ENCODE data around the gene EPG5. TPM values are rescaled to one million over a fixed set of nuclear protein-coding genes. Genes with fewer than 3 reads are reported as not detected.

Gene EPG5
- total RNA-seq, 2 experiments from 2014 or later = 15.3 to 19.0 TPM

DNA sequence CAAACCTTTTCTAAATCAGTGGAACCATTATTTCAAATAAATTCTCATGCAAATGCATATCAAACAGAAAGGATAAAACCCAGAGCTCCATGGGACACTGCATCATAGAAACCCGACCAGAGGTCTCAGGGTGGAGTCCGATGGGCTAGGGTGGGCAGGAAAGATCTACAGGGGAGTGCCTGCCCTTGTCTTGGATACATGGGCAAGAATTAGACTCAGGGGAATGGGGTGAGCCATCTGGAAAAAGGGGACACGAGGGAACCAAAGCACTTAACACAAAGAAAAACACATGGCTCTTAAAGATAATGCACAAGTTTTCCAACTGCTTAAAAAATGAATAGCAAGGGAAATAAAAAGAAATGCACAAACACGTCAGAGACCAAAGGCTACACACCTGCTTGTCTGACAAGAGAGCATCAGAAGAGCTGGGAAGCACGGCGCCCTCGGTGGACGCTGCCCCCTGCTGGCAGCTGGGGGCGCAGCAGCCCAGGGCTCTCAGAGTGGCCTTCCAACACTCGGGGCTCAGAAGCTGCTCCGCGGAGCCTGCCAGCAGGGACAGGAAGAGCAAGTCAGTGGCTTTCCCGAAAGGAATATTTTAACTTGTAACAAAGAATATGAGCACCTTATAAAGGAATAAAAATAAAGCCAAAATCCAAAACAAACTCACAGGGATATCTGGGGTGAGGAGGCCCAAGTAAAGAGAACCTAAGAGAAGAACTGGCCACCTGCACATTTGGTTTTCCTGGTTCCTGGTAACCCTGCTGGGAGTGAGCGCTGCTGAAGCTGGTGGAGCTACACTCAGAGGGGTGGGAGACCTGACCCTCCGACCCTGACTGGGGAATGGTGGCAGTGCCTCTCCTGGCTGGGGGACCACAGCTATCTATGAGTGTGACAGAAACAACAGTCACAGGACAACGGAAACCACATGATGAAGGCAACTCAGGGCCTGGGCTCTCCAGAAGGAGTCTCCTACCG, 87.2 kb downstream of the EPG5 start:
- DNase-seq (peak; percentile 79), ATAC-seq (peak; percentile 94)
- intact Hi-C loops (cut with micrococcal nuclease) = loop anchor here (1.0 to 10.0 kb wide), 3 partner anchors 85 to 215 kb away; partner anchors contain the start of genes EPG5 and PSTPIP2
- H3K4me3 Mint-ChIP-seq = no peak overlapping the region
- no peaks in the 10 kb centered on the region for H3K27me3 Mint-ChIP-seq
- peaks cover 38% of the 10 kb centered on the region for H3K36me3 Mint-ChIP-seq (ENCODE audit: low read depth)
- H3K9me3 Mint-ChIP-seq = peaks cover 4% of the 10 kb centered on the region
- H3K27ac Mint-ChIP-seq = no peak overlapping the region
- TF ChIP-seq, protein P1, sequence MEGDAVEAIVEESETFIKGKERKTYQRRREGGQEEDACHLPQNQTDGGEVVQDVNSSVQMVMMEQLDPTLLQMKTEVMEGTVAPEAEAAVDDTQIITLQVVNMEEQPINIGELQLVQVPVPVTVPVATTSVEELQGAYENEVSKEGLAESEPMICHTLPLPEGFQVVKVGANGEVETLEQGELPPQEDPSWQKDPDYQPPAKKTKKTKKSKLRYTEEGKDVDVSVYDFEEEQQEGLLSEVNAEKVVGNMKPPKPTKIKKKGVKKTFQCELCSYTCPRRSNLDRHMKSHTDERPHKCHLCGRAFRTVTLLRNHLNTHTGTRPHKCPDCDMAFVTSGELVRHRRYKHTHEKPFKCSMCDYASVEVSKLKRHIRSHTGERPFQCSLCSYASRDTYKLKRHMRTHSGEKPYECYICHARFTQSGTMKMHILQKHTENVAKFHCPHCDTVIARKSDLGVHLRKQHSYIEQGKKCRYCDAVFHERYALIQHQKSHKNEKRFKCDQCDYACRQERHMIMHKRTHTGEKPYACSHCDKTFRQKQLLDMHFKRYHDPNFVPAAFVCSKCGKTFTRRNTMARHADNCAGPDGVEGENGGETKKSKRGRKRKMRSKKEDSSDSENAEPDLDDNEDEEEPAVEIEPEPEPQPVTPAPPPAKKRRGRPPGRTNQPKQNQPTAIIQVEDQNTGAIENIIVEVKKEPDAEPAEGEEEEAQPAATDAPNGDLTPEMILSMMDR (IDR thresholded peaks at IDR 0.05) = peak; percentile 100
- ChIA-PET CTCF (interaction anchor here (0.6 to 7.9 kb wide), 56 partner anchors 10 to 259 kb away, joined by 3 to 155 read pairs (median 5); partner anchors contain the start of genes PSTPIP2 and SLC14A1), POLR2A (interaction anchor here (0.7 to 0.9 kb wide), 3 partner anchors 11 to 212 kb away, joined by 3 read pairs; no protein-coding TSS in a partner anchor)
- H3K4me1 Mint-ChIP-seq (ENCODE audit: low read depth) = peaks cover 17% of the 10 kb centered on the region

DNA sequence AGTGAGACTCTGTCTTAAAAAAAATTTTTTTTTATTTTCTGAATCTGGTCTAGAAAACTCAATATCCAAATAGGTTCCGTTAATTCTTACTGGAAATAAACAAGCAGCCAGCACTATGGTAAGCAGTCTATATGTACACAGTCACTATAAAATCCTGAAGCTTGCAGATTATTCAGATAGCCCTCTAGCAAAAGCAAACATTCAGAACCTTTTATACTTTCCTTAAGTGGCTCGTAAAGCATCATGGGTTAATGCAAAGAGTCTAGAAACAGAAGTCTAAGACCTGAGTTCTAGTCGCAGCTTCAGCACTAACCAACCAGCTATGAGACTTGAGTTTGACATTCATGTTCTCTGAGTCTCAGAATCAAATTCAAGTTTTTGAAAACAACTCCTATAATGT, 89.7 kb downstream of the EPG5 start:
- ChIA-PET POLR2A (no interaction called here), CTCF (interaction anchor here (0.7 to 7.9 kb wide), 11 partner anchors 12 to 256 kb away, joined by 3 to 155 read pairs (median 10); partner anchors contain the start of genes PSTPIP2 and SLC14A1)
- ATAC-seq = no peak
- Mint-ChIP-seq H3K9me3 (peaks cover 15% of the 10 kb centered on the region), H3K27ac (no peak overlapping the region), H3K36me3 (ENCODE audit: low read depth) (peaks cover 55% of the 10 kb centered on the region), H3K27me3 (no peaks in the 10 kb centered on the region), H3K4me1 (ENCODE audit: low read depth) (peaks cover 39% of the 10 kb centered on the region), H3K4me3 (no peak overlapping the region)
- TF ChIP-seq, protein P1 (IDR thresholded peaks at IDR 0.05) = no peak
- no peak for DNase-seq
- intact Hi-C loops (cut with micrococcal nuclease) = loop anchor here (10.0 kb wide), 2 partner anchors 87 to 197 kb away; partner anchors contain the start of genes EPG5 and PSTPIP2

DNA sequence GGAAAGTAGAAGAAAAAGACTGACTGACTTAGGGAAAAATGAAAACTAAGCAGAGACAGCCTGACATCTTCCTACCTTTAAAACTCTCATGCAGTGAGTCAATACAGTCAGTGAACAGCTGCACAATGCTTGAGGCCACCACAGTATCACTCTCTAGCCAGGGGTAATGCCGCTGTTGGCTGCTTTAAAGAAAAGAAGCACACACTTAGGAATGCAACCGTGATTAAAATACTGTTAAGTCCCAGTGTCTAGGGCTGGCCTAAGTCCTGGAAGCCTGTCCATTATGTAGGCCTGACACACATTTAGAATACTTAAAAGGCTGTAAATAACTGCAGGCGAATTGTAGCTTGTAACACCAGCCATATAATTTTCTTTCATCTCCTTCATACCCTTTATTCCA, 91.0 kb downstream of the EPG5 start:
- peaks cover 16% of the 10 kb centered on the region for H3K9me3 Mint-ChIP-seq
- no peaks in the 10 kb centered on the region for H3K27me3 Mint-ChIP-seq
- H3K36me3 Mint-ChIP-seq (ENCODE audit: low read depth) = peaks cover 62% of the 10 kb centered on the region
- CTCF ChIA-PET = interaction anchor here (0.6 to 7.9 kb wide), 7 partner anchors 11 to 950 kb away, joined by 3 to 155 read pairs (median 84); partner anchors contain the start of genes PSTPIP2 and SLC14A1
- TF ChIP-seq, protein P1 (IDR thresholded peaks at IDR 0.05) = no peak
- no peak overlapping the region for H3K4me3 Mint-ChIP-seq
- no peak overlapping the region for H3K27ac Mint-ChIP-seq
- no peak for ATAC-seq
- no peak for DNase-seq
- intact Hi-C loops (cut with micrococcal nuclease) = loop anchor here (10.0 kb wide), 2 partner anchors 89 to 199 kb away; partner anchors contain the start of genes EPG5 and PSTPIP2
- peaks cover 45% of the 10 kb centered on the region for H3K4me1 Mint-ChIP-seq (ENCODE audit: low read depth)
- POLR2A ChIA-PET = no interaction called here

DNA sequence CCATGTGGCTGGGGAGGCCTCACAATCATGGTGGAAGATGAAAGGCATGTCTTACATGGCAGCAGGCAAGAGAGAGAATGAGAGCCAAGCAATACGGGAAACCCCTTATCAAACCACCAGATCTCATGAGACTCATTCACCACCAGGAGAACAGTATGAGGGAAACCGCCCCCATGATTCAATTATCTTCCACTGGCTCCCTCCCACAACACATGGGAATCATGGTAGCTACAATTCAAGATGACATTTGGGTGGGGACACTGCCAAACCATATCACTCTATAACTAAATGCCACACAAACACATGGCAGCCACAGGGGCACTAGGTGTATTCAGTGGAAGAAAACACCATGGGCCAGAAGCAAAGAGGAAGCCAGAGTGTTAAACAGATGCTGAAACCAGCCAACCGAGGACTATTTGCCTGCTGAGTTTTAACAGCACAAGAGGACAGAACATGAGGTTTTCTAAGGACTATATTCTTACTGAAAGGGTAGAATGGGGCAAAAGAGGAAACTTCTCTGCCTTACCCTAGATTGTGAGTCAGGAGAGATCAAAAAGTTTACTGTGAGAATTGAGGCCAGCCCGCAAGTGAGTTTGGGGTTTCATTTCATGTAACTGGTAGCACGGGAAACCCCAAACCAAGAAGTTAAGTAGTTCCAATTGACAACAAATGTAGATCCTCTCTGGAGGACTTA, 92.5 kb downstream of the EPG5 start:
- H3K36me3 Mint-ChIP-seq (ENCODE audit: low read depth) = peaks cover 71% of the 10 kb centered on the region
- ATAC-seq (peak; percentile 91), DNase-seq (peak; percentile 91)
- ChIA-PET CTCF (interaction anchor here (0.7 to 7.0 kb wide), 3 partner anchors 148 to 209 kb away, joined by 4 to 113 read pairs (median 4); partner anchors contain the start of gene SLC14A1), POLR2A (interaction anchor here (0.6 to 1.1 kb wide), 4 partner anchors 53 to 743 kb away, joined by 3 to 4 read pairs (median 4); no protein-coding TSS in a partner anchor)
- H3K4me1 Mint-ChIP-seq (ENCODE audit: low read depth) = peaks cover 41% of the 10 kb centered on the region
- H3K9me3 Mint-ChIP-seq = peaks cover 16% of the 10 kb centered on the region
- TF ChIP-seq, protein P1 (IDR thresholded peaks at IDR 0.05) = no peak
- H3K27me3 Mint-ChIP-seq = no peaks in the 10 kb centered on the region
- H3K27ac Mint-ChIP-seq = peak overlapping the region; percentile 92
- intact Hi-C loops (cut with micrococcal nuclease) = loop anchor here (2.0 to 10.0 kb wide), 4 partner anchors 90 to 208 kb away; partner anchors contain the start of genes EPG5 and PSTPIP2
- peak overlapping the region; percentile 8 for H3K4me3 Mint-ChIP-seq

Measured in activated CD8-positive, alpha-beta T cell treated with anti-CD3 and anti-CD28 coated beads for 36 hours (primary cell).